Measurements from ENCODE around the gene TEPSIN.

DNA sequence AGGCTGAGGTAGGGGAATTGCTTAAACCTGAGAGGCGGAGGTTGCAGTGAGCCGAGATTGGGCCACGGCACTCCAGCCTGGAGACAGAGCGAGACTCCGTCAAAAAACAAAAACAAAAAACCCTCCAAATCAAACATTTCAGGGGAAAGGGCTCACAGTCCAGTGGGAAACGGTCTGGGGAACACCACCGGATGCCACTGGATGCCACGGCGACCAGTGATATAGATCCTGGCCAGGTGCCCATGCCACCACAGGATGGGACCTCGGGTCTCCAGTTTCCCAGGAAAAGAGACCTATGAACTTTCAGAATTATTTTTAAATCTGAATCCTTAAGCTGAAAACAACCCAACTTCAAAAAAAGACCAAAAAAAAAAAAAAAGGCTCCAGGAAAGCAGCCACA, 28.4 kb downstream of the TEPSIN start:
- TF ChIP-seq CTCF (IDR thresholded peaks at IDR 0.05; ENCODE audit: insufficient read depth, low read length, poor library complexity, severe bottlenecking) (no peak), EZH2phosphoT487 (conservative IDR thresholded peaks at IDR 0.05; ENCODE audit: low read length) (no peak)
